OCI-M1 (cell line): ENCODE results near the gene ESRP2.

ENCODE experiments used
- DNase-seq: peaks from one replicate; lab custom pipeline; 2025; lab: John Stamatoyannopoulos, UW

Gene ESRP2

GRCh38 chr16:68235887-68236136, at the start of gene ESRP2:
Gene ESRP2 (minus strand): TSS chr16:68236127. CDS start chr16:68236045, 82 bp downstream.
- DNase-seq: no peak

- DNase-seq: no peak
Measured at GRCh38 chr16:68285683-68286082, 49.8 kb upstream of the ESRP2 start.

DNA sequence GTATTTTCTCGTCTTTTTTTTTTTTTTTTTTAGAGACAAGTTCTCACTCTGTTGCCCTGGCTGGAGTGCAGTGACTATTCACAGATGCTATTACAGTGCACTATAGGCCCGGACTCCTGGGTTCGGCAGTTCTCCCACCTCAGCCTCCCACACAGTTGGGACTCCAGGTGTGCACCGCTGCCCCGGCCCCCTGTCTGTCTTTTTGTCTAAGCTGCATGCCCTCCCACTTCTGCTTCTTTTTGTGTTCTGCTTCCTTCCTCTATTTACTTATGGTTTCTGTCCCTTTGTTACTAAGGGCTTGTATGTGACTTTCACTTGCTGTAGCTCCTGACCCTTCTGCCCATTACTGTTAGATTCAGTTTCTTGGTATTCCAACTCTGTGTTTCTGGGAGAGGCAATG, 48.9 kb upstream of the ESRP2 start:
- DNase-seq: peak; percentile 56

DNA sequence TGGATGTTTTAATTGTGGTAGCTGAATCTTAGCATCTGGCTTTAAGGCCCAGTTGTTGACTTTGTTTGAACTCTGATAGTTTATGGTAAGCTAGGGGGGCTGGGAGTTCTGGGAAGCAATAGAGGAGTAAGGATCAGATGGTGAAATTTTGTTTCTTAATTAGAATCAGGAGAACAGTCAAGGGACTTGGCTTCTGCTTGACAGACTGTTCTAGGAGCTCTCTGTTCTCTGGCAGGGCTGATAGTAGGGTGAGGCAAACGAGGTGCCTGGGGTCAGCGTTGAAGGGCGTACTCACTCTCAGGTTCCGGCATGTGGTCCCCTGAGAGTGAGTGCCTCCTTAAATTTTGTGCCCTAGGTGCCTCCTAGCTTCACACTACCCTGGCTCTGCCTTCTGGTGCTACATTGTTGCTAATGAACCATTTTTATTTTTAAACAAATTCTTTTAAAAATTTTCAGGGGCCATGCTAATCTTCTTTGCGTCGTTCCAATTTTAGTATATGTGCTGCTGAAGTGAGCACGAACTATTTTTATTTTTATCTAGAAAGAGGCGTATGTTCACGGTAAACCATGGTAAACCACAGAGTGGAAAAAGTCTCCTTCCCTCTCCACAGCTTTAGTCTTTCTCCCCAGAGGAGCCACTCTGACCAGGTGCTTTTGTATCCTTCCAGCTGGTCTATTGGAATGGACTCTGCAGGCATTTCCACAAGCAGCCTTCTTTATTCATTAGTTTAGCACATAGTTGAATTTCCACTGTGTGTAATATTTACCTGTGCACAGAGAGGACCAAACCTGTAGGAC, 48.1 kb upstream of the ESRP2 start:
- peak; percentile 54 for DNase-seq

DNA sequence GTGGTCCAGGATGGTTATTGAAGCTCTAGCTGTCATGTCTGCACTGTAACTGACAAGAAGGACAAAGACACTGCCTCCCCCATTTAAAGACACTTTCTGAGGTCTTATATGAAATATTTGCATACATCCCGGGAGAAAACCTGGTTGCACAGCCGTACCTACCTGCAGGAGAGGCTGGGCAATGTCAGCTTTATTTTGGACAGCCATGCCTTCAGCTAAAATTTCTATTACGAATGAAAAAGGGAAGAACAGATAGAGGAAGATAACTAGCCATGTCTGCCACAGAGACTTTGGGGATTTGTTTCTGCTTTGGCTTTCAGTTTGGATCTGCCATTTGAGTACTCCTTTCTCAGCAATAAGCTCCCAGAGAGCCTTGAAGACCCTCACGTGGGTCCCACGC, 47.4 kb upstream of the ESRP2 start:
- peak; percentile 62 for DNase-seq

DNA sequence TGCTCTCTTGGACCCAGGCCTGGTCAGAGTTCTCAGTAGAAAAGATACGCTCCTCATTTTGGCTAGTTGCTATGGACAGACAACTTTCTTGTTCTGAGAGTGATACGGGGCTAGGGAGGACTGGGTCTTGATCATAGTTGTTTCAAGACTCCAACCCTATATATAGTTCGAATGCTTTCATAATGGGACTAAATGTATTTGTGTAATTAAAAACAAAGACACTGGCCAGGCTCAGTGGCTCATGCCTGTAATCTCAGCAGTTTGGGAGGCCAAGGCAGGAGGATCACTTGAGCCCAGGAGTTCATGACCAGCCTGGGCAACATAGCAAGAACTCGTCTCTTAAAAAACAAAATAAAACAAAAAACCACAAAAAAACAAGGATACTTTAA, 46.1 kb upstream of the ESRP2 start:
- DNase-seq: no peak

DNA sequence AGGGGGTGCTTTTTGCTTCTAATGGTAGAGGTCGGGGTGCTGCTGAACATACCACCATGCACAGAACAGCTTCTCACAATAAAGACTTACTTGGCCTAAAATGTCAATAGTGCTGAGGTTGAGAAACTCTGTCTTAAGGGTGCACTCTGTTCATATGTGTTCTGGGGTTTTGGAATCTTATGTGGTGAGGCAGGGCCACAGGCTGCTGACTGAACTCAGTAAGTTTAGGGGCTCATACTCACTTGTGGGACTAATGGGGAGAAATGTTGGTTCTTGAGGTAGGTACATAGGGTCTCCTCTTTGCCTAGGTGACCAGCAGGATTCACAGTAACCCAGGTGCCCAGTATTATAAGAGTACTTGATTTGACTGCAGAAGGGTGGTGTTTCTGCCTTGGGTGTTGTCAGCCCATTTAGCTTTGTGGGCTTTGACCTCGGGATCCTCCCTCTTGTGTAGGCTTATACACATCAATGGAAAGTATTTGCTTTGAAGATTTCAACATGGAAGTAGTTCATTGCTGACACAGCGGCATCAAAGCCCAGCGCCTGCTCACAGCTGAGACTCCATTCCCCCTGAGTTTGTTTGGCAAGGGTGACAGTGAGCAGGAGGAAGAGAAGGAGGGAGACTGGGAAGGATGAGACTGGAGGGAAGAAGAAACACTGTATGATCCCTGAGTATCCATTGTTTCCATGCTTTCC, 45.6 kb upstream of the ESRP2 start:
- DNase-seq: no peak

DNA sequence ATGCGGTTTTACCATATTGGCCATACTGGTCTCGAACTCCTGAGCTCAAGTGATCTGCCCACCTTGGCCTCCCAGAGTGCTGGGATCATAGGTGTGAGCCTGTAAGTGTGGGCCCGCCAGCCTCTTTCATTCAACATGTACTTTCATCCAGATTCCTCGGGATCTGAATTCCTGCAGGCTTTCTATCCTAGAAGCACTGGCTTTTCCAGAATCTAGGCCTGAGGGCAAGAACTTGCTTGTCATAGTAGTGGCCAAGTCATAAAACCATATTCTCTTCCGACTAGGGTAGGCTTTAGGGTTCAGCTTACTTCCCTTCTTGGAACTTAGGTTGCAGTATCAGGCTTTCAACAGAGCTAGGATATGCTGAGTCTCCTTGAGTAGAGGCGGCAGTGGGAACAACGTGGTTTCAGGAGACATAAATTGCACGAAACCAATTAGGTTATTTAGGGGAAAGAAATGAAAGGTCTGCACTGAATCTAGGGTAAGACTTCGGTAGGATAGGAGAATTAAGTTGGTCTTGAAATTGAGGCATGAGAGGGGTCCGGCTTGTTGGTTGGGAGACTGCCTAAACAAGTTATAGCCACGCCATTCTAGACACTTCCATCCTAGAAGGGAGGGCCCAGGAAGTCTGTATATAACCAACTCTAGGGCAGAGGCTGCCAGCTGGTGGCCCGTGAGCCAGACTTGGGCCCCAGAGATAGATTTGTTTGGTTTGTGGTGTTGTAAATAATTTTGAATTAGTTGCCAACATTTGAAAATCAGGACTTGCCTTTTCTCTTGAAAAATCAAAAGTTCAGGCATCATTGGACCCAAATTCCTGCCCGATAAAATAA, 44.0 kb upstream of the ESRP2 start:
- no peak for DNase-seq

DNA sequence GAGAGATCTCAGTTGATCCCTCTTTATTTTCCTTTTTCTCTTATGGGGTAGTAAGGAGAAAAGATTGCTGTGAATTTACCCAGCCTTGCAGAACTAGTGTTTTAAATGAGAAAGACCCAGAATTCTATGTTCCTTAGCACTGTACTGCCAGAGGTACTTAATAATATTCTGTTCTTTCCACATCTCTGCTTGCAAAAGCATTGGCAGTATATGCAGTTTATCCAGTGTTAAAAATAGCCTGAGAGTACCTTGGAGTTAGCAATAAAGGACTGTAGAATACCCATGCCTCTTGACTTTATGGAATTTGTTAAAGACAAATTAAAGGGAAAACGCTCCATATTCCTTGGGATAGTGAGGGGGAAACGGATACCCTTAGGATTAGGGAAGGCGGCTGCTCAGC, 40.3 kb upstream of the ESRP2 start:
- no peak for DNase-seq

- peak; percentile 85 for DNase-seq
Measured at GRCh38 chr16:68275611-68276191, 39.8 kb upstream of the ESRP2 start.

DNA sequence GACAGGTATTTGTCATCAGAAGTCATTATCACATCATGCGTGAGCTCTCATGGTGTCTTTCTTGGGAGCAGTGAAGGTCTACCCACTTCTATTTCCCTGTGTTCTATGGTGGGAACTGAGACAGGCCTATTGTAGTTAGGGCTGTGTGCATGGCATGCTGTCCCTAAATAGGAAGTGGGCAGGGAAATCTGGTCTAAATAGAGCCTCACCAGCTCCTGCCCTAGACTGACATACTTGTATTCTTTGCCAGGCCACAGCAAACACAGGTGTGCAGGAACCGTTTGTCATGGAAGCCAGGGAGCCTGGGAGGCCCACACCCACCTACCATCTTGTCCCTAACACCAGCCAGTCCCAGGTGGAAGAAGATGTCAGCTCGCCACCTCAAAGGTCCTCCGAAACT, 38.5 kb upstream of the ESRP2 start:
- DNase-seq: no peak

GRCh38 chr16:68273896-68274295, 38.0 kb upstream of the ESRP2 start:
- no peak for DNase-seq

DNA sequence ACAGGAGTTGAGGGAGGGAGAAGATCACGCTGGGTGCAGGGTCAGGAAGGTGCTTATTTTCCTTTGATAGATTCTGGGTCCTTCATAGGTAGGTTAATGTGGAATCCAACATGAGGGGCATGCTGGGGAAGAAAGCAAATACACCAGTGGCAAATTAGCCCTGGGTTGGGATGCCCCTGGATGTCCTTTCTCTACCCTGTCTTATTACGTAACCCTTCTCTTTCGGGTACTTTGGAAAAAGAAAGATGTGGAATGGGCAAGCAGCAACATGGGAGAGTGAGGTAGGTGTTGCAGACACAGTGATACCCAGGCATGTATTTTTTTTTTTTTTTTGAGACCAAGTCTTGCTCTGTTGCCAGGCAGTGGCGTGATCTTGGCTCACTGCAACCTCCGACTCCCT, 37.5 kb upstream of the ESRP2 start:
- no peak for DNase-seq

DNA sequence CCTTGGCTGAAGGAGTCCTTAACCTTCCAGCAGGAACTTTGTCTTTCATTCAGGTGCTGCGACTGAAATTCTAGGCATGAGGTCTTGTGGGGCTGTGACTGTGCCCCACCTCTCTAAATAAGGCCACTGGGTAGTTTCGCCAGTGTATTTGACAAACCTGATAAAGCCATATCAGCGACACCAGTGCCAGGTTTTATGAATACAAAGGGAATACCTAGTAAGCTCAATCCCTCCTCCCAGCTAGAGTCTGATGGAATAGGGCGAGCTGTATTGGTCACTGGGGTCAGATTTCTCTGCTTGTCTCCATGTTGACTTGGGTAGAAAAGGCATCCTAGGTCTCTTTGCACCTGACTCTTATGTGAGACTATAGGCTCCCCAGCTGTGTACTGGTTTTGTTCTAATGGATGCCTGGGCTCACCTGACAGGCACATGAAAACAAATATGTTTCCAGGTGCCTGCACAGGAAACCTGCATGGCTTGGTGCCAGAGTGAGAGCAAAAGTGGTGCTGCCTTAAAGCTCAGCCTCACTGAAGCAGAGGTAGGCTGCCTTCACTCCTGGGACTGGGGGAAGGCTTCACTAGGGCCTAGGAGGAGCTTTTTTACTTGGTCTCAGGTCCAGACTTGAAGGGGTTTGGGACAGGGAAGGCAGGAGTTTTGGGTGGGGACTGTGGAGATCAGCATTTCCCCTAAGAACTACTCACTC, 36.7 kb upstream of the ESRP2 start:
- no peak for DNase-seq

- DNase-seq: no peak
Measured at GRCh38 chr16:68270353-68270752, 34.4 kb upstream of the ESRP2 start.

DNA sequence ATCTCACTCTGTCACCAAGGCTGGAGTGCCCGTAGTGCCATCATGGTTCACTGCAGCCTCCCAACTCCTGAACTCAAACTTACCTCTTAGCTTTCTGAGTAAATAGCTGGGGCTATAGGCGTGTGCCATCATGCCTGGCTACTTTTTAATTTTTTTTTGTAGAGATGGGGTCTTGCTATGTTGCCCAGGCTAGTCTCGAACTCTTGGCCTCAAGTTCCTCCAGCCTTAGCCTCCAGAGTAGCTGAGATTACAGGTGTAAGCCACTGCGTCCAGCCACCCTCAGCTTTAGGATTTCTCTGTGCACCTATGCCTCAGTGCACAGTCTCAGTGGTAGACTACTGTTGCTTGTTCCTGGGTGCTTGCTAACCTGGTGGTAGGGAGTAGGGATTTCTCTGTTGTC, 33.9 kb upstream of the ESRP2 start:
- no peak for DNase-seq

DNA sequence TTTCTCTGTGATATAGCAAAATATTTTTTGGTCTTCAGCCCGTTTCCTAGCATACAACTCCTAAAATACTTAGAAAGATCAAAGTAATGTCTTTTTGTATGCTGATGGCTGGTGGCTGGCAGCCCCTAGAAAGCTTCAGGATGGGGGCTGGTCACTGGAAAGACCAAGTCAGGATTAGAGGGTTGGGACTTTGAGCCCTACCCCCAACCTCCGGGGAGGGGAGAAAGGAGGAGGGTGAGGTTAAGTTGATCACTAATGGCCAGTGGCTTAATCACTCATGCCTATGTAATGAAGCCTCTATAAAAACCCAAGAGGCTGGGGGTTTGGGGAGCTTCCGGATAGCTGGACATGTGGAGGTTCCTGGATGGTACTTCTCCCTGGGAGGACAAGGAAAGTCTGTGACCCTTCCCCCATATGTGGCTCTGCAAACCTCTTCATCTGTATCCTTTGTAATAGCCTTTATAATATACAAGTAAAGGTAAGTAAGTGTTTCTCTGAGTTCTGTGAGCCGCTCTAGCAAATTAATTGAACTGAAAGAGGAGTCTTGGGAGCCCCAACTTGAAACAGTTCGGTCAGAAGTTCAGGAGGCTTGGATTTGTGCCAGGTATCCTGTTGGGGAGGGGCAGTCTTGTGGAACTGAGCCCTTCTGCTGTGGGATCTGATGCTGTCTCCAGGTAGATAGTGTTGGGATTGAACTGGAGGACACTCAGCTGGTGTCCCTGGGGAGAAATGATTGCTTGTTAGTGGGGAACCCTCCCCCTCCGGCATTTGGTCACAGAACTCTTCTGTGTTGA, 31.9 kb upstream of the ESRP2 start:
- DNase-seq: no peak

GRCh38 chr16:68265078-68265920, 29.4 kb upstream of the ESRP2 start:
- DNase-seq: peak; percentile 73

DNA sequence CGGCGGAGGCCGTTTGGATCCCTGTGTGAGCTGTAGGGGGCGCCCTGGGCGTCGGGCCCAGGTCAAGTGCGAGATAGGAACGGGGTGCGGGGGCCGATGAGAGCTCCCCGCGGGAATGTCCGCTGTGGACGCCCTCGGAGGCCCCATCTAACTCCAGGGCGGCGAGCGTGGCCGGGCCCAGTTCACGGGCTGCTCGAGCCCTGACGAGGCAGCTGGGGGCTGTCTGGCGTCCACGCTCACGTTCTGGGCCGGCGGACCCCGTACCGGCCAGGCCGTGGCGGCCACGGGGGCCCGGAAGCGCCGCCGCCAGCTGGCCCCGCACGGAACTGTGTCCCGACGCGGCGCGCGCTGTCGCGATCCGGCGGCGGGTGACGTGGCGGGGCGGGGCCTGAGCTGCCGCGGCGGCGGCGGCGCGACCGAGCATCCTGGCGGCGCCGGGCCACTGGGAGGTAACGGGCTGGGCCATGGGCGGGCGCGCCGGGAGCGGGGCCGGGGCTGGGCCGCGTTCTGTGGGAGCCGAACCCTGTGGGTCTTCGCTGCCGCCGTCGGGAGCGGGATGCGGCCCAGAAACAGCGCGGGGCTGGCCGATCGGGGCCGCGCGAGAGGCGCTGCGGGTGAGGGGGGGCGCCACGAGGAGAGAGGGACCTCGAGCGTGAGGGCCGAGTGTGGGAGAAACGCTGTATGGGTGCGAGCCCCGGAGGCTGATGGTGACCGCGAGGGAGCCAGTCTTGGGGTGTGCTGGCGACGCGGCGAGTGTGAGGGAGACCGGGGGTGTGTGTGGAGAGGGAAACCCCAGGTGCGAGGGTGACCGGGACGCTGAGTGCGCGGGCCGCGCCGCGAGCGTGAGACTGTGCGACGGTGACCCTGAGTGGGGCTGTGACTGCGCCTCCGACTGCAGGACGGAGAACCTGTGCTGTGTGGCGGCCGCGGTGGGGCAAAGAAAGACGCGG, 28.5 kb upstream of the ESRP2 start, which contains the start of gene SLC7A6:
SLC7A6 (plus strand) TSS at position 399 of the 950 bp plus-strand sequence. CDS start 10,201 bp downstream, outside the sequence.
- peak; percentile 85 for DNase-seq
